HepG2 (cell line): ENCODE measurements around the gene RNASE12. TPM values are rescaled to one million over a fixed set of nuclear protein-coding genes. Genes with fewer than 3 reads are reported as not detected.

Experiments used
- ATM ChIP-seq: fragments of 450-650 bp; IDR thresholded peaks from 2 replicates; pipeline ENCODE4 v1.7.1; 2017; ENCODE audit warnings: mild to moderate bottlenecking, borderline replicate concordance
- FOXK2 ChIP-seq: fragments of 450-650 bp; IDR thresholded peaks from 2 replicates; pipeline ENCODE4 v1.6.1; 2016
- HDAC1 ChIP-seq: sonication (generic); formaldehyde crosslinking; IDR thresholded peaks from 2 replicates; pipeline ENCODE4 v1.5.1; 2020; ENCODE audit warnings: mild to moderate bottlenecking, missing genetic modification reagents
- JDP2 ChIP-seq: sonication (generic); formaldehyde crosslinking; IDR thresholded peaks from 2 replicates; pipeline ENCODE4 v1.8.1; 2022; ENCODE audit warnings: missing genetic modification reagents, borderline replicate concordance
- KDM3A ChIP-seq: IDR thresholded peaks from 2 replicates; pipeline ENCODE4 v1.6.1; 2018; ENCODE audit warnings: low read depth, missing compliant biosample characterization
- MAF1 ChIP-seq: sonication (generic); formaldehyde crosslinking; IDR thresholded peaks from 2 replicates; pipeline ENCODE4 v1.5.0; 2020; ENCODE audit warnings: missing genetic modification reagents, borderline replicate concordance
- SRSF1 ChIP-seq: fragments of 200-400 bp; formaldehyde crosslinking; optimal IDR thresholded peaks from 2 replicates; pipeline ENCODE3; 2017; ENCODE audit warnings: mild to moderate bottlenecking, low read depth, low read length, moderate library complexity
- TMF1 ChIP-seq: sonication (generic); formaldehyde crosslinking; IDR thresholded peaks from 2 replicates; pipeline ENCODE4 v1.8.1; 2022; ENCODE audit warnings: low read depth, missing genetic modification reagents
- U2AF2 ChIP-seq: fragments of 200-400 bp; formaldehyde crosslinking; IDR thresholded peaks from 2 replicates; pipeline ENCODE4 v1.6.1; 2017; ENCODE audit warnings: low read depth, mild to moderate bottlenecking, low read length
- ZMYM2 ChIP-seq: sonication (generic); formaldehyde crosslinking; IDR thresholded peaks from 2 replicates; pipeline ENCODE4 v1.8.0; 2022; ENCODE audit warnings: mild to moderate bottlenecking, missing genetic modification reagents
- ZNF234 ChIP-seq: sonication (generic); formaldehyde crosslinking; conservative IDR thresholded peaks from 2 replicates; pipeline ENCODE4 v1.5.1; 2020; ENCODE audit warnings: mild to moderate bottlenecking, missing genetic modification reagents
- ZNF441 ChIP-seq: sonication (generic); formaldehyde crosslinking; IDR thresholded peaks from 2 replicates; pipeline ENCODE4 v1.7.0; 2021; ENCODE audit warnings: missing genetic modification reagents, borderline replicate concordance
- ZNF496 ChIP-seq: sonication (generic); formaldehyde crosslinking; IDR thresholded peaks from 2 replicates; pipeline ENCODE4 v1.8.1; 2023; ENCODE audit warnings: mild to moderate bottlenecking, moderate library complexity, missing genetic modification reagents; ENCODE audit not compliant: insufficient replicate concordance
- ZNF572 ChIP-seq: sonication (generic); formaldehyde crosslinking; IDR thresholded peaks from 2 replicates; pipeline ENCODE4 v1.5.1; 2020; ENCODE audit warnings: mild to moderate bottlenecking, missing genetic modification reagents
- polyA plus RNA-seq, 8 experiments: library from polyadenylated mRNA; depleted of rRNA in 3 of 8; stranded (reverse) in 7 of 8; unstranded in 1 of 8; fragments of >200 nt; fragmentation: Illumina TruSeq in 4 of 8; extraction: Trizol in 4 of 8; gene quantifications; 2 replicates each; pipeline versions ENCODE4 v1.2.1 to v1.2.3, GENCODE V29; 2011 to 2016; ENCODE audit warnings: low read depth in 4 of 8, missing spikeins in 1 of 8, mixed read lengths in 1 of 8; ENCODE audit not compliant: insufficient read depth in 1 of 8
- total RNA-seq, 5 experiments: library from RNA; depleted of rRNA; stranded (reverse); fragments of >200 nt; fragmentation: Illumina TruSeq; extraction: Trizol; gene quantifications; 2 replicates each; pipeline ENCODE4 v1.2.3, GENCODE V29; 2016; ENCODE audit warnings: low read depth in 1 of 5
- TF ChIP-seq, protein P1 (sequence below): fragments of 450-650 bp; IDR thresholded peaks from 2 replicates; pipeline ENCODE4 v1.6.1; 2017
- TF ChIP-seq, protein P2 (sequence below): IDR thresholded peaks from 2 replicates; pipeline ENCODE4 v1.6.1; 2018; ENCODE audit warnings: missing genetic modification reagents, mild to moderate bottlenecking, missing compliant biosample characterization
- TF ChIP-seq, protein P3 (sequence below): sonication (generic); formaldehyde crosslinking; IDR thresholded peaks from 2 replicates; pipeline ENCODE4 v1.5.0; 2020; ENCODE audit warnings: mild to moderate bottlenecking, missing genetic modification reagents
- TF ChIP-seq, protein P4 (sequence below): sonication (generic); formaldehyde crosslinking; IDR thresholded peaks from 2 replicates; pipeline ENCODE4 v1.5.1; 2020; ENCODE audit warnings: mild to moderate bottlenecking, missing genetic modification reagents, moderate library complexity
- TF ChIP-seq, protein P5 (sequence below): IDR thresholded peaks from 2 replicates; pipeline ENCODE4 v1.6.1; 2016

The RNASE12 gene
- total and polyA plus RNA-seq, 2 of the 13 experiments (the other 11 are each of a cell fraction or from before 2014, with no cell fraction given): not detected

DNA sequence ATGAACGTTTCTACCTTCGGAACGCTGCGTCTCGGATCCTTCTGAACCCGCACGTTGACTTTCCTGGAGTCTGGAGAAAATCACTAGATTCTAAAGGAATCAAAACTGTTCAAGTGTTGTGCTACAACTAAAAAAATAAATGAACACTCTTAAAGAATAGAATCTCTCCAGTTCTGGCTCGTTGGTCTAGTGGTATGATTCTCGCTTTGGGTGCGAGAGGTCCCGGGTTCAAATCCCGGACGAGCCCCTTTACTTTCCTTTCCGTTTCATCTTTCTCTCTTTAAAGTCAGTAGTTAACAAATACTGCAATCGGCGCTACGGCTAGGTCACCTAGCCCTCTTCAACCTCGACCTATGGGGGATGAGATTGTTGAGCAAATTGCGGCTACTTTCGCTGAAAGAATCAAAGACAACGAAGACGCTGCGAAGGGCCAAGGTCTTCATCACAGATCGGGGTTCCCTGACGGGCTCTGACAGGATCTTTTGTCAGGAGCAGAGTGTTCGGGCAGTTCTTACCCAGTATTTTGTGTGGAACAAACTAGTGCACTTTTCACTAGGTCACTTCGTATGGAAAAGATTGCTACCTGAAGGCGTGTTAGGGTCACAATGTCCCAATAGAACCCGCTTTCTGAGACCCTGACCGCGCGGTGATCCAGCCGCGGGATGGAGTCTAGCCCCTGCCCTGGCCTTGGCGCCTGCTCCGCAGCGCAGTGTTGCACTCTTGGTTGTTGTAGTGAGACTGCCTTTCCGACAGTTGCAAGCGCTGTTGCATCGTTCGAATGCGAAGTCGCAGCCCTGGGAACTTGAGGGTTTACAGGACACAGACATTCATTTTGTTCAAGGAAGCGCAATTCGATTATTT, 41.9 kb upstream of the RNASE12 start (continued):
- peak; percentile 94; the same call in 1 of the 2 replicates for TF ChIP-seq ZMYM2 (CRISPR knock-in tag)
- TF ChIP-seq TMF1 (CRISPR knock-in tag): 0 out of 2 replicates have a peak, but pooled peaks have one; percentile 56
- TF ChIP-seq ATM: no peak
- no peak for TF ChIP-seq ZNF572 (CRISPR knock-in tag)
- TF ChIP-seq, protein P1, sequence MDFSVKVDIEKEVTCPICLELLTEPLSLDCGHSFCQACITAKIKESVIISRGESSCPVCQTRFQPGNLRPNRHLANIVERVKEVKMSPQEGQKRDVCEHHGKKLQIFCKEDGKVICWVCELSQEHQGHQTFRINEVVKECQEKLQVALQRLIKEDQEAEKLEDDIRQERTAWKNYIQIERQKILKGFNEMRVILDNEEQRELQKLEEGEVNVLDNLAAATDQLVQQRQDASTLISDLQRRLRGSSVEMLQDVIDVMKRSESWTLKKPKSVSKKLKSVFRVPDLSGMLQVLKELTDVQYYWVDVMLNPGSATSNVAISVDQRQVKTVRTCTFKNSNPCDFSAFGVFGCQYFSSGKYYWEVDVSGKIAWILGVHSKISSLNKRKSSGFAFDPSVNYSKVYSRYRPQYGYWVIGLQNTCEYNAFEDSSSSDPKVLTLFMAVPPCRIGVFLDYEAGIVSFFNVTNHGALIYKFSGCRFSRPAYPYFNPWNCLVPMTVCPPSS: no peak
- TF ChIP-seq ZNF496 (CRISPR knock-in tag): no peak
- TF ChIP-seq KDM3A (CRISPR knock-in tag): no peak
- peak; percentile 96 for TF ChIP-seq MAF1
- TF ChIP-seq FOXK2: no peak
- TF ChIP-seq, protein P2, sequence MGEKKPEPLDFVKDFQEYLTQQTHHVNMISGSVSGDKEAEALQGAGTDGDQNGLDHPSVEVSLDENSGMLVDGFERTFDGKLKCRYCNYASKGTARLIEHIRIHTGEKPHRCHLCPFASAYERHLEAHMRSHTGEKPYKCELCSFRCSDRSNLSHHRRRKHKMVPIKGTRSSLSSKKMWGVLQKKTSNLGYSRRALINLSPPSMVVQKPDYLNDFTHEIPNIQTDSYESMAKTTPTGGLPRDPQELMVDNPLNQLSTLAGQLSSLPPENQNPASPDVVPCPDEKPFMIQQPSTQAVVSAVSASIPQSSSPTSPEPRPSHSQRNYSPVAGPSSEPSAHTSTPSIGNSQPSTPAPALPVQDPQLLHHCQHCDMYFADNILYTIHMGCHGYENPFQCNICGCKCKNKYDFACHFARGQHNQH (CRISPR knock-in tag): peak; percentile 80
- TF ChIP-seq JDP2 (CRISPR knock-in tag): no peak
- TF ChIP-seq ZNF441 (CRISPR knock-in tag): no peak
- TF ChIP-seq, protein P3, sequence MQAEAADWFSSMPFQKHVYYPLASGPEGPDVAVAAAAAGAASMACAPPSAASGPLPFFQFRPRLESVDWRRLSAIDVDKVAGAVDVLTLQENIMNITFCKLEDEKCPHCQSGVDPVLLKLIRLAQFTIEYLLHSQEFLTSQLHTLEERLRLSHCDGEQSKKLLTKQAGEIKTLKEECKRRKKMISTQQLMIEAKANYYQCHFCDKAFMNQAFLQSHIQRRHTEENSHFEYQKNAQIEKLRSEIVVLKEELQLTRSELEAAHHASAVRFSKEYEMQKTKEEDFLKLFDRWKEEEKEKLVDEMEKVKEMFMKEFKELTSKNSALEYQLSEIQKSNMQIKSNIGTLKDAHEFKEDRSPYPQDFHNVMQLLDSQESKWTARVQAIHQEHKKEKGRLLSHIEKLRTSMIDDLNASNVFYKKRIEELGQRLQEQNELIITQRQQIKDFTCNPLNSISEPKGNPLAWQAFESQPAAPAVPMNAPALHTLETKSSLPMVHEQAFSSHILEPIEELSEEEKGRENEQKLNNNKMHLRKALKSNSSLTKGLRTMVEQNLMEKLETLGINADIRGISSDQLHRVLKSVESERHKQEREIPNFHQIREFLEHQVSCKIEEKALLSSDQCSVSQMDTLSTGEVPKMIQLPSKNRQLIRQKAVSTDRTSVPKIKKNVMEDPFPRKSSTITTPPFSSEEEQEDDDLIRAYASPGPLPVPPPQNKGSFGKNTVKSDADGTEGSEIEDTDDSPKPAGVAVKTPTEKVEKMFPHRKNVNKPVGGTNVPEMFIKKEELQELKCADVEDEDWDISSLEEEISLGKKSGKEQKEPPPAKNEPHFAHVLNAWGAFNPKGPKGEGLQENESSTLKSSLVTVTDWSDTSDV: no peak
- TF ChIP-seq ZNF234 (CRISPR knock-in tag): no peak
- TF ChIP-seq, protein P4, sequence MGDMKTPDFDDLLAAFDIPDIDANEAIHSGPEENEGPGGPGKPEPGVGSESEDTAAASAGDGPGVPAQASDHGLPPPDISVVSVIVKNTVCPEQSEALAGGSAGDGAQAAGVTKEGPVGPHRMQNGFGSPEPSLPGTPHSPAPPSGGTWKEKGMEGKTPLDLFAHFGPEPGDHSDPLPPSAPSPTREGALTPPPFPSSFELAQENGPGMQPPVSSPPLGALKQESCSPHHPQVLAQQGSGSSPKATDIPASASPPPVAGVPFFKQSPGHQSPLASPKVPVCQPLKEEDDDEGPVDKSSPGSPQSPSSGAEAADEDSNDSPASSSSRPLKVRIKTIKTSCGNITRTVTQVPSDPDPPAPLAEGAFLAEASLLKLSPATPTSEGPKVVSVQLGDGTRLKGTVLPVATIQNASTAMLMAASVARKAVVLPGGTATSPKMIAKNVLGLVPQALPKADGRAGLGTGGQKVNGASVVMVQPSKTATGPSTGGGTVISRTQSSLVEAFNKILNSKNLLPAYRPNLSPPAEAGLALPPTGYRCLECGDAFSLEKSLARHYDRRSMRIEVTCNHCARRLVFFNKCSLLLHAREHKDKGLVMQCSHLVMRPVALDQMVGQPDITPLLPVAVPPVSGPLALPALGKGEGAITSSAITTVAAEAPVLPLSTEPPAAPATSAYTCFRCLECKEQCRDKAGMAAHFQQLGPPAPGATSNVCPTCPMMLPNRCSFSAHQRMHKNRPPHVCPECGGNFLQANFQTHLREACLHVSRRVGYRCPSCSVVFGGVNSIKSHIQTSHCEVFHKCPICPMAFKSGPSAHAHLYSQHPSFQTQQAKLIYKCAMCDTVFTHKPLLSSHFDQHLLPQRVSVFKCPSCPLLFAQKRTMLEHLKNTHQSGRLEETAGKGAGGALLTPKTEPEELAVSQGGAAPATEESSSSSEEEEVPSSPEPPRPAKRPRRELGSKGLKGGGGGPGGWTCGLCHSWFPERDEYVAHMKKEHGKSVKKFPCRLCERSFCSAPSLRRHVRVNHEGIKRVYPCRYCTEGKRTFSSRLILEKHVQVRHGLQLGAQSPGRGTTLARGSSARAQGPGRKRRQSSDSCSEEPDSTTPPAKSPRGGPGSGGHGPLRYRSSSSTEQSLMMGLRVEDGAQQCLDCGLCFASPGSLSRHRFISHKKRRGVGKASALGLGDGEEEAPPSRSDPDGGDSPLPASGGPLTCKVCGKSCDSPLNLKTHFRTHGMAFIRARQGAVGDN: peak; percentile 54
- TF ChIP-seq, protein P5, sequence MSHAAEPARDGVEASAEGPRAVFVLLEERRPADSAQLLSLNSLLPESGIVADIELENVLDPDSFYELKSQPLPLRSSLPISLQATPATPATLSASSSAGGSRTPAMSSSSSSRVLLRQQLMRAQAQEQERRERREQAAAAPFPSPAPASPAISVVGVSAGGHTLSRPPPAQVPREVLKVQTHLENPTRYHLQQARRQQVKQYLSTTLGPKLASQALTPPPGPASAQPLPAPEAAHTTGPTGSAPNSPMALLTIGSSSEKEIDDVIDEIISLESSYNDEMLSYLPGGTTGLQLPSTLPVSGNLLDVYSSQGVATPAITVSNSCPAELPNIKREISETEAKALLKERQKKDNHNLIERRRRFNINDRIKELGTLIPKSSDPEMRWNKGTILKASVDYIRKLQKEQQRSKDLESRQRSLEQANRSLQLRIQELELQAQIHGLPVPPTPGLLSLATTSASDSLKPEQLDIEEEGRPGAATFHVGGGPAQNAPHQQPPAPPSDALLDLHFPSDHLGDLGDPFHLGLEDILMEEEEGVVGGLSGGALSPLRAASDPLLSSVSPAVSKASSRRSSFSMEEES (CRISPR knock-in tag): no peak
- TF ChIP-seq SRSF1: no peak
- peak; percentile 73; the same call in 1 of the 2 replicates for TF ChIP-seq HDAC1 (CRISPR knock-in tag)
- TF ChIP-seq U2AF2: no peak
